AG04449 (cell line): ENCODE measurements around the gene EMC8.

Source experiments
- CTCF ChIA-PET: fragments of 350-600 bp; formaldehyde crosslinking; extraction: SDS; loops from one replicate; lab custom pipeline; 2021; ENCODE audit warnings: antibody characterized with exemption; lab: Yijun Ruan, JAX
- POLR2A ChIA-PET: fragments of 400-600, 350-600 bp; formaldehyde crosslinking; extraction: SDS; loops from one replicate; lab custom pipeline; 2020; ENCODE audit warnings: antibody characterized with exemption, inconsistent platforms; lab: Yijun Ruan, JAX
- DNase-seq: peaks from one replicate; pipeline ENCODE4 v3.0.0-alpha.2; 2010; ENCODE audit warnings: low read depth, low spot score
- H3K4me3 ChIP-seq: 2 replicates; pipeline ENCODE4 v1.5.1; 2011; ENCODE audit warnings: low read depth, mild to moderate bottlenecking, control low read depth, low read length
- CTCF ChIP-seq: IDR thresholded peaks from one replicate; pipeline ENCODE4 v1.5.1; 2011; ENCODE audit warnings: mild to moderate bottlenecking, moderate library complexity, low read length, control low read depth, inconsistent platforms; ENCODE audit not compliant: insufficient read depth; ENCODE audit errors: missing control alignments

The EMC8 gene

GRCh38 chr16:85751698-85752501 is 47.4 kb downstream of the EMC8 start:
- peak overlapping the region; percentile 61 for H3K4me3 ChIP-seq
- CTCF ChIA-PET: interaction anchor here (0.9 to 1.5 kb wide), 5 partner anchors 32 to 507 kb away, joined by 3 to 4 read pairs (median 3); no protein-coding TSS in a partner anchor
- TF ChIP-seq CTCF: no peak
- POLR2A ChIA-PET: no interaction called here
- DNase-seq: no peak

- peak within 1 kb of the TSS; percentile 61 for H3K4me3 ChIP-seq
- no peak for TF ChIP-seq CTCF
- no peak for DNase-seq
- ChIA-PET POLR2A (no interaction called here), CTCF (interaction anchor here (0.6 to 1.5 kb wide), 4 partner anchors 10 to 96 kb away, joined by 3 to 5 read pairs (median 3); no protein-coding TSS in a partner anchor)
Observed at GRCh38 chr16:85750827-85751697, 48.3 kb downstream of the EMC8 start, which contains the start of gene C16orf74. C16orf74 (minus strand) TSS chr16:85751096; CDS start chr16:85735217, 15,879 bp downstream.

- TF ChIP-seq CTCF: peak; percentile 3
- CTCF ChIA-PET: interaction anchor here (0.6 to 1.5 kb wide), 4 partner anchors 11 to 97 kb away, joined by 3 to 5 read pairs (median 3); no protein-coding TSS in a partner anchor
Observed at GRCh38 chr16:85750146-85750826, 49.1 kb downstream of the EMC8 start.

GRCh38 chr16:85749771-85750145 is 49.6 kb downstream of the EMC8 start:
- no peak for TF ChIP-seq CTCF
- DNase-seq: no peak
- POLR2A ChIA-PET: interaction anchor here (0.8 kb wide), 1 partner anchor 51 kb away, joined by 3 read pairs; no protein-coding TSS in a partner anchor
- peak overlapping the region; percentile 61 for H3K4me3 ChIP-seq
- CTCF ChIA-PET: interaction anchor here (1.1 to 1.3 kb wide), 3 partner anchors 12 to 33 kb away, joined by 3 to 5 read pairs (median 3); no protein-coding TSS in a partner anchor

More at GRCh38 chr16:85750146-85750826, 49.1 kb downstream of the EMC8 start:
- POLR2A ChIA-PET: interaction anchor here (0.8 kb wide), 1 partner anchor 52 kb away, joined by 3 read pairs; no protein-coding TSS in a partner anchor
- peak overlapping the region; percentile 61 for H3K4me3 ChIP-seq
- DNase-seq: no peak

- DNase-seq: no peak
- no peak for TF ChIP-seq CTCF
- ChIA-PET POLR2A (no interaction called here), CTCF (interaction anchor here (1.8 to 2.2 kb wide), 2 partner anchors 28 to 88 kb away, joined by 5 to 9 read pairs; no protein-coding TSS in a partner anchor)
- no peak overlapping the region for H3K4me3 ChIP-seq
Observed at GRCh38 chr16:85746460-85747215, 52.7 kb downstream of the EMC8 start.
